Measurements from ENCODE around the gene SMTN.
"Not testable (repeated sequence)": the region's sequence is repeated elsewhere in the genome, so short reads cannot be mapped to it uniquely, and the experiment has no call there.

The SMTN gene

DNA sequence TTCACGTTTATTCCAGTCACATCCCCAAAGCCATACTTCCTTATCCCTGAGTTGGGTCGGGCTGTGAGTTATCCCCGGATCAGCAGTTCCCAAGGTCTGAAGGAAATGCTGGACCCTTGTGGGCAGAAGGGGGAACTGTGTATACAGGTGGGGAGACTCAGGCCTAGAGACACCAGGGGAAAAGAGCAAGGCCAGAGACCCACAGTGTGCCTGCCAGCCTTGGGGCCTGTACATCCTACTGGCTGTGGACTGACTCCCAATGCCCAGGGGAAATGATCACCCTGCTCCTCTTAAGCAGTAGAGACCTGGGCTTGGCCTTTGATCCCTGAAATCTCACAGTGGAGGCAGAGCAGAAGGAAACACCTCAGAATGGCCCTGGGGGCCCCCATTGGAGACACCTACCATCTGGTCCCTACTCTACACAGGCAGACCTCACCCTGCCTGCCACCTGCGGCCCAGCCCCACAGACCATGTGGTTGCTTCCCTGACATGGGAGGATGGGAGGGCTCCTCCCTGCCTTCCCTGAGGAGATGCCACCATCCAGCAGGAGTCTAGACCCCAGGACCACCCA, 25.0 kb downstream of the SMTN start:
- DNase-seq (ENCODE audit: low read depth), result no peak
- TF ChIP-seq, protein P1, sequence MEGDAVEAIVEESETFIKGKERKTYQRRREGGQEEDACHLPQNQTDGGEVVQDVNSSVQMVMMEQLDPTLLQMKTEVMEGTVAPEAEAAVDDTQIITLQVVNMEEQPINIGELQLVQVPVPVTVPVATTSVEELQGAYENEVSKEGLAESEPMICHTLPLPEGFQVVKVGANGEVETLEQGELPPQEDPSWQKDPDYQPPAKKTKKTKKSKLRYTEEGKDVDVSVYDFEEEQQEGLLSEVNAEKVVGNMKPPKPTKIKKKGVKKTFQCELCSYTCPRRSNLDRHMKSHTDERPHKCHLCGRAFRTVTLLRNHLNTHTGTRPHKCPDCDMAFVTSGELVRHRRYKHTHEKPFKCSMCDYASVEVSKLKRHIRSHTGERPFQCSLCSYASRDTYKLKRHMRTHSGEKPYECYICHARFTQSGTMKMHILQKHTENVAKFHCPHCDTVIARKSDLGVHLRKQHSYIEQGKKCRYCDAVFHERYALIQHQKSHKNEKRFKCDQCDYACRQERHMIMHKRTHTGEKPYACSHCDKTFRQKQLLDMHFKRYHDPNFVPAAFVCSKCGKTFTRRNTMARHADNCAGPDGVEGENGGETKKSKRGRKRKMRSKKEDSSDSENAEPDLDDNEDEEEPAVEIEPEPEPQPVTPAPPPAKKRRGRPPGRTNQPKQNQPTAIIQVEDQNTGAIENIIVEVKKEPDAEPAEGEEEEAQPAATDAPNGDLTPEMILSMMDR (IDR thresholded peaks at IDR 0.05; ENCODE audit: low read depth, low read length, missing control alignments), result peak; percentile 23
- H3K4me3 ChIP-seq (ENCODE audit: low read depth, low read length), result peak overlapping the region; percentile 76
- in situ Hi-C loops (cut with HindIII; ENCODE audit: low sequenced_read_pairs), result no loop called here

DNA sequence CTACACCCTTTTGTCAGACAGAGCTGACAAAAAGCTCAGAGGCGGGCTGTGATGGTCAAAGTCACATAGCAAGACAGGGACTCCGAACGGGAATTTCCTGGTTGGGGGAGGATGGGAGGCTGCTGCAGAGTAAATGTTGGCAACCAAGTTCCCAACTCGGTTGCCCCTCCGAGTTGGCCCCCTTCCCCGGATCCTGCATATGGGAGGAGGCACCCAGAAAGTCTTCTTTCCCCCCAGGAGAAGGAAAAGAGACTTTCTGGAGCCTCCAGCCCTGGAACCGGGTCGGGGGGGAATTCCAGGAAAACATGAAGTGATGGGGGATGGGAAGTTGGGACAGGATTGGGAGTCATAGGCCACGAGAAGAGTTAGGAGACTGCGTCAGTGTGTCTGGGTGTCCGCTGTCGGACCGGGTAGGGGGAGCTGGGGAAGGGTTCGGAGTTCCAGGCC, 25.6 kb downstream of the SMTN start:
- TF ChIP-seq, protein P1 (IDR thresholded peaks at IDR 0.05; ENCODE audit: low read depth, low read length, missing control alignments), result no peak
- DNase-seq (ENCODE audit: low read depth), result no peak
- in situ Hi-C loops (cut with HindIII; ENCODE audit: low sequenced_read_pairs), result no loop called here

DNA sequence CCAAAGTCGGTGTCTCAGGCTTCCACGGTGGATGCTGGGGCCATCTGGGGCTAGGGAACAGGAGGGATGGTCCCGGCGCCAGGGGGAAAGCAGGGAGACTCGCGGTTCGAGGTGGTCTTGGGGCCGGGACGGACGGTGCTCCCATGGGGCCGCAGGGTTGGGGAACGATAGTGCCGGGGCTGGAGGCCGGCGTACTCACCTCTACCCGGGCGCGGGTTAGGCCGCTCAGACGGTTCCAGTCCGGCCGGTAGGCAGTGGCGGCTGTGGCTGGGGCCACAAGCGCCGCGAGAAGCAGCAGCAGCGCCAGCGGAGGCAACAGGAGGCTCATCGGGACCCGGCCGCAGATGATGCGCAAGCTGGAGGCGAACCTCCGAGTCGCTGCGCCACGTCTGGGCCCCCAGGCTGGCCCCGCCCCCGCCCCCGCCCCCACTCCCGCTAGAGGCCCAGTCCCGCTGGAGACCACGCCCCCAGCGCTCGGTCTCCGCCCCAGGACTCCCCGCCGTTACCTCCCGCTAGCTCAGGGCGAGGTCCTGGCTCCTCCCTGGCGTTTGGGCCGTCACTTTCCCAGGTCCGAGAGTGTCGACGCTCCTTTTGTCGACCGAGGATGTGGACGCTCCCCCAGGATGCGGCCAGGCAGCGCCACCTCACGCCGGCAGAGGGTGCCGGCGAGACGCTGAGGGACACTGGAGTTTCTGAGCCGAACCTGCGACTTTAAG, 26.2 kb downstream of the SMTN start, which contains the start of gene SELENOM:
Gene SELENOM, minus strand, starts transcription at position 391 of the 716 bp plus-strand sequence. Its CDS starts 63 bp downstream, at position 328.
- H3K4me3 ChIP-seq (ENCODE audit: low read depth, low read length), result peak within 1 kb of the TSS; percentile 76
- peak; percentile 93 for DNase-seq (ENCODE audit: low read depth)
- in situ Hi-C loops (cut with HindIII; ENCODE audit: low sequenced_read_pairs), result no loop called here
- TF ChIP-seq, protein P1 (IDR thresholded peaks at IDR 0.05; ENCODE audit: low read depth, low read length, missing control alignments), result peak; percentile 98

More for the DNA sequence above, 25.6 kb downstream of the SMTN start:
- H3K4me3 ChIP-seq (ENCODE audit: low read depth, low read length), result peak overlapping the region; percentile 76

DNA sequence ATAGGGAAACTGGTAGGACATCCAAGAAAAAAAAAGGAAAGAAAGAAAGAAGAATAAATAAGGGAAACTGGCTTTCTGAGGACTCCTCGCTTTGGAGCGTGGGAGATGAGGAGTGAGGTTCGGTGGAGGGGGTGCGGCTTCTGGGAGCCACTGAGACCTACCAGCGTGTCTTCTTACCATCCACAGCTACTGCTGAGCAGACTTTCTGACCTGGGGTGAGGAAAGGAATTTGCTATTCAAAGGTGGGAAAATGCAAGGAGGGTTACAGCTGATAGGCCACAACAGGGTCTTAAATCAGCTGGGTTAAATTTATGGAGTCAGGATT, 26.7 kb downstream of the SMTN start:
- in situ Hi-C loops (cut with HindIII; ENCODE audit: low sequenced_read_pairs), result no loop called here
- no peak for DNase-seq (ENCODE audit: low read depth)
- TF ChIP-seq, protein P1 (IDR thresholded peaks at IDR 0.05; ENCODE audit: low read depth, low read length, missing control alignments), result no peak
- H3K4me3 ChIP-seq (ENCODE audit: low read depth, low read length), result peak overlapping the region; percentile 76

DNA sequence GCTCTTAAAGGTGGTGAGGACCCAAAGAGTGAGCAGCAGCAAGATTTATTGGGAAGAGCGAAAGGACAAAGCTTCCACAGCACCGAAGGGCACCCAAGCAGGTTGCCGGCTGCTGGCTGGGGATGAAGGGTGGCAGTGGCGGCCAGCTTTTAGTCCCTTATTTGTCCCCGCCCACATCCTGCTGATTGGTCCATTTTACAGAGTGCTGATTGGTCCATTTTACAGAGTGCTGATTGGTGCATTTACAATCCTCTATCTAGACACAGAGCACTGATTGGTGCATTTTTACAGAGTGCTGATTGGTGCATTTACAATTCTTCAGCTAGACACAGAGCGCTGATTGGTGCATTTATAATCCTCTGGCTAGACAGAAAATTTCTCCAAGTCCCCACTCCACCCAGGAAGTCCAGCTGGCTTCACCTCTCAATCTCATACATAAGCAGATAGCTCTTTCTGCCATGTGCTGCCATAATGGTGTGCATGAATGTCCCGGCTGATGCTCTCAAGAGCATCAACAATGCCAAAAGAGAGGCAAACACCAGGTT, 31.5 kb downstream of the SMTN start:
- H3K4me3 ChIP-seq (ENCODE audit: low read depth, low read length); DNase-seq (ENCODE audit: low read depth); in situ Hi-C loops (cut with HindIII; ENCODE audit: low sequenced_read_pairs): not testable (repeated sequence)

DNA sequence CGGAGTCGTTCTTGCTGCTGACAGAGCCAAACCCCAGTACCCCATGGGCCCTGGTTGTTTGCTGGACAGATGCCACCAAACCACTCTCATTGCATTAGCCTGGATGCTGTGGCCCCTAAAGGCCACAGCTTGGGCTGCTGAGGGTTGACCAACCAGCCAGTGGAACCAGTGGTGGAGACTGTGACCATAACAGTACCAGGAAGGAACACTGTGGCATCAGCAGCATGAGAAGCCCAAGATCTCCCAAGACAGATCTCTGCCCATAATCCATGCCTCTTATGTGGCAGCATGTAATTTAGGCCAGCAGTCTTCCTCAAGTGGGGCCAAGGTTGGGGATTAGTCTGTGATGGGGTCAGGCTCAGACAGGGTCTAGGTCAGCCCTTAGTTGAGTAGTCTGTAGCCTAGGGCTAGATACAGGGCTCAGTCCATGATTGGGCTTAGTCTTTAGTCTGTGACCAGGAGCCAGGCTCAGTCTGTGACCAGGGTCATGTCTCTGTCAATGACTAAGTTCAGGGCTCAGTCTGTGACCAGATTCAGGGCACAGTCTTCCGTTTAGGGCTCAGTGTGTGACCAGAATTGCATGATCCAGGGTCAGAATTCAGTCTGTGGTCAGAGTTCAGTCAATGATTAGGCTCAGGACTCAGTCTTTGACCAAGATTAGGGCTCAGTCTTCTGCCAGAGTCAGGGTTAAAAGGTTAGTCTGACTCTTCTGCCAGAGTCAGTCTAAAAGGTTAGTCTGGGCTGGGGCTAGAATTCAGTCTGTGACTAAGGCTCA, 37.1 kb downstream of the SMTN start:
- TF ChIP-seq, protein P1 (IDR thresholded peaks at IDR 0.05; ENCODE audit: low read depth, low read length, missing control alignments), result no peak
- no peak for DNase-seq (ENCODE audit: low read depth)
- in situ Hi-C loops (cut with HindIII; ENCODE audit: low sequenced_read_pairs), result loop anchor here (5.0 kb wide), 2 partner anchors 54 to 66 kb away; no protein-coding TSS in a partner anchor
- H3K4me3 ChIP-seq (ENCODE audit: low read depth, low read length), result no peak overlapping the region

Measured in astrocyte of the cerebellum (primary cell).